Measurements from ENCODE around the gene CLIP2.
A peak's percentile ranks its signal among the peaks of the same experiment; 100 is the strongest.

CLIP2 gene

DNA sequence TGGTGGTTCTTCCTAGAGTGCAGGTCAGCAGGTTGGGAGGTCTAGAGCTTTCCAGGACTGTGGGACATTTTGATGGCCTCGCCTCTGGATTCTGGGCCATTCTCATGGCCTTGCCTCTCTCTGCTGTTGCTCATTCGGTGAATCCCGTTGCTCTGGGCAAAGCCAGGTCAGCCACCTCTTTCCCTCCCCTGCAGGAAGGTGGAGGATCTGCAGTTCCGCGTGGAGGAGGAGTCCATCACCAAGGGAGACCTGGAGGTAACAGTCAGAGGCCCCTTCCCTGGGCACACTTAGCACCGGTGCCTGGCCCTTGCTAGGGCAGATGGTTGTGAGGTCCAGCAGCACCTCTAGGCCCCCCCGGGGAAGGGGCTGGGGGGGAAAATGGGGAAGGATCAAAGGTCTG, 74.9 kb downstream of the CLIP2 start:
- Histone ChIP-seq H2AFZ (ENCODE audit: low read length) (0 out of 2 replicates have a peak overlapping the region, but pooled peaks have one; percentile 27), H3K79me2 (ENCODE audit: low read length) (no peaks in the 10 kb centered on the region), H3K27me3 (replicated peaks; ENCODE audit: insufficient read depth, low read length) (no peaks in the 10 kb centered on the region), H3K36me3 (replicated peaks; ENCODE audit: insufficient read depth, low read length) (no peaks in the 10 kb centered on the region), H3K9ac (ENCODE audit: low read length) (no peak overlapping the region), H3K9me2 (replicated peaks; ENCODE audit: insufficient read depth, low read length) (no peaks in the 10 kb centered on the region), H3K27ac (ENCODE audit: low read length) (no peak overlapping the region), H3K9me3 (replicated peaks; ENCODE audit: insufficient read depth, low read length) (no peaks in the 10 kb centered on the region), H3K4me2 (ENCODE audit: low read depth, low read length) (no peak overlapping the region), H3F3A (ENCODE audit: insufficient read depth, low read length) (no peaks in the 10 kb centered on the region), H3K4me1 (ENCODE audit: low read length) (0 out of 2 replicates have a peak, but pooled peaks cover 3% of the 10 kb centered on the region), H4K20me1 (ENCODE audit: insufficient read depth, low read length) (no peaks in the 10 kb centered on the region), H3K4me3 (ENCODE audit: low read length) (no peak overlapping the region)
- DNase-seq: no peak
- TF ChIP-seq, protein P1, sequence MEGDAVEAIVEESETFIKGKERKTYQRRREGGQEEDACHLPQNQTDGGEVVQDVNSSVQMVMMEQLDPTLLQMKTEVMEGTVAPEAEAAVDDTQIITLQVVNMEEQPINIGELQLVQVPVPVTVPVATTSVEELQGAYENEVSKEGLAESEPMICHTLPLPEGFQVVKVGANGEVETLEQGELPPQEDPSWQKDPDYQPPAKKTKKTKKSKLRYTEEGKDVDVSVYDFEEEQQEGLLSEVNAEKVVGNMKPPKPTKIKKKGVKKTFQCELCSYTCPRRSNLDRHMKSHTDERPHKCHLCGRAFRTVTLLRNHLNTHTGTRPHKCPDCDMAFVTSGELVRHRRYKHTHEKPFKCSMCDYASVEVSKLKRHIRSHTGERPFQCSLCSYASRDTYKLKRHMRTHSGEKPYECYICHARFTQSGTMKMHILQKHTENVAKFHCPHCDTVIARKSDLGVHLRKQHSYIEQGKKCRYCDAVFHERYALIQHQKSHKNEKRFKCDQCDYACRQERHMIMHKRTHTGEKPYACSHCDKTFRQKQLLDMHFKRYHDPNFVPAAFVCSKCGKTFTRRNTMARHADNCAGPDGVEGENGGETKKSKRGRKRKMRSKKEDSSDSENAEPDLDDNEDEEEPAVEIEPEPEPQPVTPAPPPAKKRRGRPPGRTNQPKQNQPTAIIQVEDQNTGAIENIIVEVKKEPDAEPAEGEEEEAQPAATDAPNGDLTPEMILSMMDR (IDR thresholded peaks at IDR 0.05; ENCODE audit: low read length): peak; percentile 24
- TF ChIP-seq EZH2 (optimal IDR thresholded peaks at IDR 0.05; ENCODE audit: low read depth, low read length): no peak
- TF ChIP-seq EZH2phosphoT487 (IDR thresholded peaks at IDR 0.05; ENCODE audit: low read length): no peak

GRCh38 chr7:74365322-74366022, 76.3 kb downstream of the CLIP2 start:
- H3K9ac ChIP-seq (ENCODE audit: low read length): no peak overlapping the region
- H3K4me3 ChIP-seq (ENCODE audit: low read length): peak overlapping the region; percentile 19
- no peaks in the 10 kb centered on the region for H3K36me3 ChIP-seq (replicated peaks; ENCODE audit: insufficient read depth, low read length)

DNA sequence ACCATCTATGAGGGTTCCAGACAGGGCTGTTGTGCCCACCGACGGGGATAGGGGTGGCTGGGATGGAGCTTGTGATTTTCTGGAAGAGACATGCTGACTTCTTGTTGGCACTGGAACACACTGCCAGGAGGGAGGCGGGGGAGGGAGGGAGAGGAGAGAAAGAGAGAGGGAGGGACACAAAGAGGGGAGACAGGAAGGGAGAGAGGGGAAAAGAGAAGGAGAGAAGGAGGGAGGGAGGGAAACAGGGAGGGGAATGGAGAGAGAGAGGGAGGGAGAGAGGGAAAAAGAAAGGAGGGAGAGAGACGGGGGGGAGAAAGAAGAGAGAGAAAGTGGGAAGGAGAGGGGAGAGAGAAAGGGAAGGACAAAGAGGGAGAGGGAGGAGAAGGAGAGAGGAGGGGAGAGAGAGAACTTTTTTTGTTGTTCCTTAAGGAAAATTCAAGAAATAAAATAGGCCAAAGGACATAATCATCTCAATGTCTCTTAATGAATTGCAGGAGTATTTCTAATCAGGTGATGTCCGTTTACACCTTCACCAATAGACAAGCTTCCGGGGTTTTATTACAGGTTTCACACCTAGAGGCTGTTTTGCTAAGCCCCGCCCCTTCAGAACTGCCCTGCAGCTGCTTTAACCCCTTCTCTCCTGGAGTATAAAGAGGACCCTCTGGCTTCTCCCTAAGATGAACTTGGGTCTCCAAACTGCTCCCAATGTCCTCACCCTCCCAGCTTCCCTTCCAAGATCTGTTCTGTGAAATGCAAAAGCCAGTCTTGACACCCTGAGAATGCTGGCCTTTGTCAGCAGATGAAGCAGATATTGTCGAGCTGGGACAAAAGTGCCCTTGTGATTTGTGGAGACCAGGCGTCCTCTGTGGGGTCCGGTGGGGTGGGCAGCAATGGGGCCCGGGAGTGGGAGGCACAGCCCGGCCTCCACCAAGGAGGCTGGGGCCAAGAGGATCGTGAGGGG, 82.5 kb downstream of the CLIP2 start:
- H3K9me3 ChIP-seq (replicated peaks; ENCODE audit: insufficient read depth, low read length): no peaks in the 10 kb centered on the region
- peaks cover 9% of the 10 kb centered on the region for H3K4me1 ChIP-seq (ENCODE audit: low read length)
- H3K27me3 ChIP-seq (replicated peaks; ENCODE audit: insufficient read depth, low read length): no peaks in the 10 kb centered on the region
- no peak for TF ChIP-seq EZH2 (optimal IDR thresholded peaks at IDR 0.05; ENCODE audit: low read depth, low read length)
- TF ChIP-seq EZH2phosphoT487 (IDR thresholded peaks at IDR 0.05; ENCODE audit: low read length): no peak
- TF ChIP-seq, protein P1 (IDR thresholded peaks at IDR 0.05; ENCODE audit: low read length): no peak
- no peaks in the 10 kb centered on the region for H3K36me3 ChIP-seq (replicated peaks; ENCODE audit: insufficient read depth, low read length)
- peak overlapping the region; percentile 87 for H3K4me2 ChIP-seq (ENCODE audit: low read depth, low read length)
- H3K4me3 ChIP-seq (ENCODE audit: low read length): peak overlapping the region; percentile 38
- no peaks in the 10 kb centered on the region for H3F3A ChIP-seq (ENCODE audit: insufficient read depth, low read length)
- H3K27ac ChIP-seq (ENCODE audit: low read length): no peak overlapping the region
- no peaks in the 10 kb centered on the region for H3K79me2 ChIP-seq (ENCODE audit: low read length)
- H4K20me1 ChIP-seq (ENCODE audit: insufficient read depth, low read length): no peaks in the 10 kb centered on the region
- DNase-seq: peak; percentile 85
- peak overlapping the region; percentile 98 for H2AFZ ChIP-seq (ENCODE audit: low read length)
- H3K9me2 ChIP-seq (replicated peaks; ENCODE audit: insufficient read depth, low read length): no peaks in the 10 kb centered on the region
- peak overlapping the region; percentile 22; the same call in 1 of the 2 replicates for H3K9ac ChIP-seq (ENCODE audit: low read length)

More at GRCh38 chr7:74365322-74366022, 76.3 kb downstream of the CLIP2 start:
- H3F3A ChIP-seq (ENCODE audit: insufficient read depth, low read length): no peaks in the 10 kb centered on the region
- peak; percentile 80 for DNase-seq
- H4K20me1 ChIP-seq (ENCODE audit: insufficient read depth, low read length): no peaks in the 10 kb centered on the region
- peak overlapping the region; percentile 83 for H2AFZ ChIP-seq (ENCODE audit: low read length)
- no peak overlapping the region for H3K27ac ChIP-seq (ENCODE audit: low read length)
- H3K79me2 ChIP-seq (ENCODE audit: low read length): no peaks in the 10 kb centered on the region
- TF ChIP-seq EZH2phosphoT487 (IDR thresholded peaks at IDR 0.05; ENCODE audit: low read length): no peak
- no peak for TF ChIP-seq EZH2 (optimal IDR thresholded peaks at IDR 0.05; ENCODE audit: low read depth, low read length)
- TF ChIP-seq, protein P1 (IDR thresholded peaks at IDR 0.05; ENCODE audit: low read length): no peak
- no peaks in the 10 kb centered on the region for H3K9me2 ChIP-seq (replicated peaks; ENCODE audit: insufficient read depth, low read length)
- no peaks in the 10 kb centered on the region for H3K9me3 ChIP-seq (replicated peaks; ENCODE audit: insufficient read depth, low read length)
- peak overlapping the region; percentile 76 for H3K4me2 ChIP-seq (ENCODE audit: low read depth, low read length)
- no peaks in the 10 kb centered on the region for H3K27me3 ChIP-seq (replicated peaks; ENCODE audit: insufficient read depth, low read length)
- H3K4me1 ChIP-seq (ENCODE audit: low read length): 0 out of 2 replicates have a peak, but pooled peaks cover 3% of the 10 kb centered on the region

All from MM.1S (cell line).